Loucy (cell line): Measurements from ENCODE around the gene GOSR1.
"Not testable (repeated sequence)": the region's sequence is repeated elsewhere in the genome, so short reads cannot be mapped to it uniquely, and the experiment has no call there.

Experiments used
- H2AFZ ChIP-seq: fragments of 200-600 bp; sonication (generic); 2 replicates; pipeline ENCODE4 v1.6.0; 2016; ENCODE audit warnings: antibody characterized with exemption, mild to moderate bottlenecking, low read length, moderate library complexity
- H3F3A ChIP-seq: fragments of 200-600 bp; 2 replicates; pipeline ENCODE4 v1.6.0; 2016; ENCODE audit warnings: antibody characterized with exemption, low read depth, mild to moderate bottlenecking
- H3K27me3 ChIP-seq: fragments of 200-600 bp; sonication (generic); 2 replicates; pipeline ENCODE4 v1.6.1; 2014; ENCODE audit warnings: low read length, mild to moderate bottlenecking; ENCODE audit not compliant: insufficient read depth, poor library complexity, severe bottlenecking
- H3K36me3 ChIP-seq: fragments of 200-600 bp; sonication (generic); 2 replicates; pipeline ENCODE4 v1.6.1; 2016; ENCODE audit warnings: low read length; ENCODE audit not compliant: insufficient read depth
- H3K4me1 ChIP-seq: fragments of 200-600 bp; sonication (generic); 2 replicates; pipeline ENCODE4 v1.5.1; 2014; ENCODE audit warnings: low read length, mild to moderate bottlenecking; ENCODE audit not compliant: insufficient read depth, poor library complexity, severe bottlenecking
- H3K4me2 ChIP-seq: fragments of 200-600 bp; sonication (generic); 2 replicates; pipeline ENCODE4 v1.6.0; 2014; ENCODE audit warnings: antibody characterized with exemption, low read length, low read depth, mild to moderate bottlenecking; ENCODE audit not compliant: poor library complexity, severe bottlenecking
- H3K4me3 ChIP-seq: fragments of 200-600 bp; sonication (generic); 2 replicates; pipeline ENCODE4 v1.5.1; 2014; ENCODE audit warnings: low read length, mild to moderate bottlenecking, mixed read lengths; ENCODE audit not compliant: poor library complexity, severe bottlenecking
- H3K79me2 ChIP-seq: fragments of 200-600 bp; sonication (generic); 2 replicates; pipeline ENCODE4 v1.6.1; 2014; ENCODE audit warnings: low read length; ENCODE audit not compliant: insufficient read depth
- H3K9ac ChIP-seq: fragments of 200-600 bp; sonication (generic); 2 replicates; pipeline ENCODE4 v1.6.0; 2014; ENCODE audit warnings: mild to moderate bottlenecking, low read depth, low read length, moderate library complexity; ENCODE audit not compliant: poor library complexity, severe bottlenecking
- H3K9me2 ChIP-seq: fragments of 200-600 bp; sonication (generic); replicated peaks from 2 replicates; pipeline ENCODE4 v1.6.1; 2016; ENCODE audit warnings: low read depth, low read length, mixed read lengths
- H3K9me3 ChIP-seq: fragments of 200-600 bp; sonication (generic); 2 replicates; pipeline ENCODE4 v1.6.1; 2014; ENCODE audit warnings: mild to moderate bottlenecking, antibody characterized with exemption, low read length, low read depth; ENCODE audit not compliant: insufficient read depth
- H4K20me1 ChIP-seq: fragments of 200-600 bp; sonication (generic); 2 replicates; pipeline ENCODE4 v1.6.0; 2014; ENCODE audit warnings: antibody characterized with exemption, low read length, mild to moderate bottlenecking; ENCODE audit not compliant: insufficient read depth, poor library complexity, severe bottlenecking
- CTCF ChIP-seq: fragments of 200-600 bp; sonication (generic); conservative IDR thresholded peaks from 2 replicates; pipeline ENCODE4 v1.5.1; 2014; ENCODE audit warnings: mild to moderate bottlenecking, antibody characterized with exemption, low read length
- EZH2phosphoT487 ChIP-seq: fragments of 200-600 bp; IDR thresholded peaks from 2 replicates; pipeline ENCODE4 v1.6.1; 2018; ENCODE audit warnings: antibody characterized with exemption, mild to moderate bottlenecking, moderate library complexity, borderline replicate concordance

The GOSR1 gene

GRCh38 chr17:30520436-30520835, 43.2 kb downstream of the GOSR1 start:
- no peaks in the 10 kb centered on the region for H3F3A ChIP-seq
- no peak for TF ChIP-seq CTCF
- no peak for TF ChIP-seq EZH2phosphoT487
- H3K27me3 ChIP-seq: no peaks in the 10 kb centered on the region
- no peak overlapping the region for H3K4me3 ChIP-seq
- no peaks in the 10 kb centered on the region for H3K9me2 ChIP-seq
- H4K20me1 ChIP-seq: no peaks in the 10 kb centered on the region
- no peaks in the 10 kb centered on the region for H3K9me3 ChIP-seq
- H3K9ac ChIP-seq: no peak overlapping the region
- peaks cover 49% of the 10 kb centered on the region for H3K36me3 ChIP-seq
- H3K79me2 ChIP-seq: no peaks in the 10 kb centered on the region
- H2AFZ ChIP-seq: no peak overlapping the region
- H3K4me2 ChIP-seq: no peak overlapping the region
- no peaks in the 10 kb centered on the region for H3K4me1 ChIP-seq

GRCh38 chr17:30520882-30521281, 43.7 kb downstream of the GOSR1 start:
- H3F3A ChIP-seq: no peaks in the 10 kb centered on the region
- H3K4me3 ChIP-seq: no peak overlapping the region
- H3K9ac ChIP-seq: no peak overlapping the region
- no peak overlapping the region for H2AFZ ChIP-seq
- no peaks in the 10 kb centered on the region for H3K9me3 ChIP-seq
- H3K4me1 ChIP-seq: no peaks in the 10 kb centered on the region
- H3K79me2 ChIP-seq: no peaks in the 10 kb centered on the region
- no peaks in the 10 kb centered on the region for H4K20me1 ChIP-seq
- no peak for TF ChIP-seq CTCF
- TF ChIP-seq EZH2phosphoT487: no peak
- H3K9me2 ChIP-seq: no peaks in the 10 kb centered on the region
- H3K27me3 ChIP-seq: no peaks in the 10 kb centered on the region
- H3K4me2 ChIP-seq: no peak overlapping the region
- peaks cover 45% of the 10 kb centered on the region for H3K36me3 ChIP-seq

GRCh38 chr17:30521766-30522165, 44.6 kb downstream of the GOSR1 start:
- H3K36me3 ChIP-seq: peaks cover 45% of the 10 kb centered on the region
- TF ChIP-seq CTCF: no peak
- no peak for TF ChIP-seq EZH2phosphoT487

GRCh38 chr17:30523236-30523635, 46.0 kb downstream of the GOSR1 start:
- peaks cover 36% of the 10 kb centered on the region for H3K36me3 ChIP-seq
- not testable (repeated sequence) for H3K9ac ChIP-seq, H3K4me2 ChIP-seq, H4K20me1 ChIP-seq, H3K9me2 ChIP-seq, H2AFZ ChIP-seq, H3K27me3 ChIP-seq, H3K4me3 ChIP-seq, H3K9me3 ChIP-seq, H3K4me1 ChIP-seq, H3F3A ChIP-seq, H3K79me2 ChIP-seq

More at GRCh38 chr17:30521766-30522165, 44.6 kb downstream of the GOSR1 start:
- Histone ChIP-seq H3K27me3 (no peaks in the 10 kb centered on the region), H3F3A (no peaks in the 10 kb centered on the region), H4K20me1 (no peaks in the 10 kb centered on the region), H3K9ac (no peak overlapping the region), H3K4me2 (no peak overlapping the region), H2AFZ (no peak overlapping the region), H3K4me3 (no peak overlapping the region), H3K9me3 (no peaks in the 10 kb centered on the region), H3K9me2 (no peaks in the 10 kb centered on the region), H3K4me1 (no peaks in the 10 kb centered on the region), H3K79me2 (no peaks in the 10 kb centered on the region)
